Measurements from ENCODE around the gene SAMHD1.
"Not testable (repeated sequence)": the region's sequence is repeated elsewhere in the genome, so short reads cannot be mapped to it uniquely, and the experiment has no call there.

The SAMHD1 gene

GRCh38 chr20:36957875-36958667, 6.6 kb upstream of the SAMHD1 start:
- H3K4me3 ChIP-seq (ENCODE audit: low read length): no peak overlapping the region
- no peak for DNase-seq (ENCODE audit: low read depth, low spot score)

- no peak for DNase-seq (ENCODE audit: low read depth, low spot score)
These were observed 5.2 kb upstream of the SAMHD1 start for GRCh38 chr20:36956674-36957073.

GRCh38 chr20:36956016-36956415, 4.5 kb upstream of the SAMHD1 start:
- no peak for DNase-seq (ENCODE audit: low read depth, low spot score)
- H3K4me3 ChIP-seq (ENCODE audit: low read length): no peak overlapping the region

More at GRCh38 chr20:36956674-36957073, 5.2 kb upstream of the SAMHD1 start:
- no peak overlapping the region for H3K4me3 ChIP-seq (ENCODE audit: low read length)

GRCh38 chr20:36951979-36952738, 651 bp upstream of the SAMHD1 start:
- no peak overlapping the region for H3K4me3 ChIP-seq (ENCODE audit: low read length)
- DNase-seq (ENCODE audit: low read depth, low spot score): no peak

- H3K4me3 ChIP-seq (ENCODE audit: low read length): no peak overlapping the region
- DNase-seq (ENCODE audit: low read depth, low spot score): peak; percentile 42
These were observed 902 bp downstream of the SAMHD1 start for GRCh38 chr20:36950414-36951197.

GRCh38 chr20:36941401-36941835, 10.1 kb downstream of the SAMHD1 start:
- DNase-seq (ENCODE audit: low read depth, low spot score): no peak

GRCh38 chr20:36937402-36937770, 14.1 kb downstream of the SAMHD1 start:
- no peak overlapping the region for H3K4me3 ChIP-seq (ENCODE audit: low read length)
- DNase-seq (ENCODE audit: low read depth, low spot score): no peak

More at GRCh38 chr20:36941401-36941835, 10.1 kb downstream of the SAMHD1 start:
- no peak overlapping the region for H3K4me3 ChIP-seq (ENCODE audit: low read length)

GRCh38 chr20:36936761-36937401, 14.6 kb downstream of the SAMHD1 start:
- not testable (repeated sequence) for DNase-seq (ENCODE audit: low read depth, low spot score); H3K4me3 ChIP-seq (ENCODE audit: low read length)

GRCh38 chr20:36936341-36936740, 15.2 kb downstream of the SAMHD1 start:
- DNase-seq (ENCODE audit: low read depth, low spot score): no peak
- H3K4me3 ChIP-seq (ENCODE audit: low read length): no peak overlapping the region

- DNase-seq (ENCODE audit: low read depth, low spot score): not testable (repeated sequence)
These were observed 17.9 kb downstream of the SAMHD1 start for GRCh38 chr20:36933571-36933970.

GRCh38 chr20:36932476-36933426, 18.8 kb downstream of the SAMHD1 start:
- no peak for DNase-seq (ENCODE audit: low read depth, low spot score)
- no peak overlapping the region for H3K4me3 ChIP-seq (ENCODE audit: low read length)

More at GRCh38 chr20:36933571-36933970, 17.9 kb downstream of the SAMHD1 start:
- H3K4me3 ChIP-seq (ENCODE audit: low read length): not testable (repeated sequence)

- DNase-seq (ENCODE audit: low read depth, low spot score); H3K4me3 ChIP-seq (ENCODE audit: low read length): not testable (repeated sequence)
These were observed 19.4 kb downstream of the SAMHD1 start for GRCh38 chr20:36932067-36932466.

- DNase-seq (ENCODE audit: low read depth, low spot score): no peak
- H3K4me3 ChIP-seq (ENCODE audit: low read length): no peak overlapping the region
These were observed 21.8 kb downstream of the SAMHD1 start for GRCh38 chr20:36929691-36930090.

- no peak for DNase-seq (ENCODE audit: low read depth, low spot score)
- H3K4me3 ChIP-seq (ENCODE audit: low read length): no peak overlapping the region
These were observed 22.2 kb downstream of the SAMHD1 start for GRCh38 chr20:36929290-36929689.

GRCh38 chr20:36927704-36928103, 23.8 kb downstream of the SAMHD1 start:
- no peak for DNase-seq (ENCODE audit: low read depth, low spot score)
- no peak overlapping the region for H3K4me3 ChIP-seq (ENCODE audit: low read length)

GRCh38 chr20:36926653-36927200, 24.8 kb downstream of the SAMHD1 start:
- no peak for DNase-seq (ENCODE audit: low read depth, low spot score)

GRCh38 chr20:36925234-36925633, 26.3 kb downstream of the SAMHD1 start:
- no peak overlapping the region for H3K4me3 ChIP-seq (ENCODE audit: low read length)
- no peak for DNase-seq (ENCODE audit: low read depth, low spot score)

More at GRCh38 chr20:36926653-36927200, 24.8 kb downstream of the SAMHD1 start:
- H3K4me3 ChIP-seq (ENCODE audit: low read length): no peak overlapping the region

Measured in Jurkat, Clone E6-1 (cell line).